ENCODE measurements around the gene PLK3. TPM values are rescaled to one million over a fixed set of nuclear protein-coding genes. Genes with fewer than 3 reads are reported as not detected.
A peak's percentile ranks its signal among the peaks of the same experiment; 100 is the strongest.

PLK3 gene
- total and polyA plus RNA-seq, 2 donors (not counting 3 experiments of a cell fraction or from before 2014, with no cell fraction given): 55.0 to 66.7 TPM

DNA sequence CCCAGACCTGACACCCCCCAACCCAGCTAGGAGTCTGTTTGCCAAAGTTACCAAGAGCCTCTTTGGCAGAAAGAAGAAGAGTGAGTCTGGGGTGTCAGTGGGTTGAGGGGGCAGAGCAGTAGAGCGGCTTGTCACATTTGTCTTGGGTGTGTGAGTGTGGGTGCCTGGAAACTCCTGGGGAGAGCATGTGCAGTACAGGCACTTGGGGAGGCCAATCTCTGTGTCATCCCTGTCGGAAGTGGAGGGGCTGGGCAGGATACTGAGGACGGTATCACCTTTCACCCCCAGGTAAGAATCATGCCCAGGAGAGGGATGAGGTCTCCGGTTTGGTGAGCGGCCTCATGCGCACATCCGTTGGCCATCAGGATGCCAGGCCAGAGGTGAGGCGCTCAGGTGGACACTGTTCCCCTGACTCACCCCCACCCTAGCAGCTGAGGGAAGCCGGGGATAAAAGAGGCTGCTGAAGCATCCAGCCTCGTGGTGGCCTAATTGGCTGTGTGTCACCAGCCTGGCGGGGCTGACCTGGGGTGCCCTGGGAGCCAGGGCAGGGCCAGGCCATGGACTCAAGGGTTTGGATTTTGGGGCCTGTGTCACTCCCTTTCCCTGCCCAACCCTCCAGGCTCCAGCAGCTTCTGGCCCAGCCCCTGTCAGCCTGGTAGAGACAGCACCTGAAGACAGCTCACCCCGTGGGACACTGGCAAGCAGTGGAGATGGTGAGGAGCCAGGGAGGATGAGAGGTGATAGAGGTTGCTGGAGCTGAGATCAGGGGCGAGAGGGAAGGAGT is 3.3 kb downstream of the PLK3 start:
- peaks cover 47% of the 10 kb centered on the region for H3K79me2 ChIP-seq (ENCODE audit: control insufficient read depth, insufficient read depth, low read length)
- H3K9me3 ChIP-seq (replicated peaks; ENCODE audit: control insufficient read depth, insufficient read depth, low read length): no peaks in the 10 kb centered on the region
- H3K36me3 ChIP-seq (ENCODE audit: control insufficient read depth in 2 of 2, extremely low read depth in 1 of 2, insufficient read depth in 2 of 2, low read length in 2 of 2): peaks cover 4 to 32% of the 10 kb centered on the region in 2 experiments
- FAIRE-seq: no peak
- peaks cover 44% of the 10 kb centered on the region for H3K4me1 ChIP-seq (ENCODE audit: control insufficient read depth, extremely low read depth, insufficient read depth, low read length)
- dilution Hi-C loops (cut with MboI; ENCODE audit: extremely low pct_ligation_motif_present, low sequenced_read_pairs) (no loop called here), intact Hi-C loops (cut with micrococcal nuclease) (loop anchor here (10.0 kb wide), 1 partner anchor 881 kb away; the partner anchor contains the start of genes GPBP1L1 and TMEM69)
- no peaks in the 10 kb centered on the region for H4K20me1 ChIP-seq (replicated peaks; ENCODE audit: control insufficient read depth, extremely low read depth, insufficient read depth, low read length)
- ChIA-PET POLR2A (interaction anchor here (0.5 to 1.0 kb wide), 3 partner anchors 16 to 22 kb away, joined by 3 read pairs; no protein-coding TSS in a partner anchor), CTCF (interaction anchor here (1.2 kb wide), 1 partner anchor 14 kb away, joined by 3 read pairs; no protein-coding TSS in a partner anchor)
- H3K9ac ChIP-seq (replicated peaks; ENCODE audit: extremely low read depth, insufficient read depth, low read length): no peak overlapping the region
- H3K4me2 ChIP-seq (ENCODE audit: insufficient read depth, low read length): no peak overlapping the region
- H3K4me3 ChIP-seq (replicated peaks in 1 of 3; ENCODE audit: insufficient read depth in 1 of 3, low read depth in 1 of 3, low read length in 3 of 3): no peak overlapping the region
- TF ChIP-seq POLR2AphosphoS5 (IDR thresholded peaks at IDR 0.05; ENCODE audit: insufficient read depth, low read depth, low read length): peak; percentile 16
- TF ChIP-seq, protein P1, sequence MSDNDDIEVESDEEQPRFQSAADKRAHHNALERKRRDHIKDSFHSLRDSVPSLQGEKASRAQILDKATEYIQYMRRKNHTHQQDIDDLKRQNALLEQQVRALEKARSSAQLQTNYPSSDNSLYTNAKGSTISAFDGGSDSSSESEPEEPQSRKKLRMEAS (IDR thresholded peaks at IDR 0.05; ENCODE audit: insufficient read depth, insufficient read length): no peak
- no peak overlapping the region for H2AFZ ChIP-seq (ENCODE audit: low read depth, low read length)
- H3K27me3 ChIP-seq (ENCODE audit: control insufficient read depth in 2 of 2, insufficient read depth in 2 of 2, low read length in 2 of 2): no peaks in the 10 kb centered on the region
- no peaks in the 10 kb centered on the region for H3K9me1 ChIP-seq (replicated peaks; ENCODE audit: control insufficient read depth, extremely low read depth, insufficient read depth, low read length)
- peak overlapping the region; percentile 2 for H3K27ac ChIP-seq (ENCODE audit: insufficient read depth, low read depth, low read length)
- no TSS peak for BruUV-seq (replicated peaks)
- DNase-seq (ENCODE audit: low read depth, low spot score): no peak

DNA sequence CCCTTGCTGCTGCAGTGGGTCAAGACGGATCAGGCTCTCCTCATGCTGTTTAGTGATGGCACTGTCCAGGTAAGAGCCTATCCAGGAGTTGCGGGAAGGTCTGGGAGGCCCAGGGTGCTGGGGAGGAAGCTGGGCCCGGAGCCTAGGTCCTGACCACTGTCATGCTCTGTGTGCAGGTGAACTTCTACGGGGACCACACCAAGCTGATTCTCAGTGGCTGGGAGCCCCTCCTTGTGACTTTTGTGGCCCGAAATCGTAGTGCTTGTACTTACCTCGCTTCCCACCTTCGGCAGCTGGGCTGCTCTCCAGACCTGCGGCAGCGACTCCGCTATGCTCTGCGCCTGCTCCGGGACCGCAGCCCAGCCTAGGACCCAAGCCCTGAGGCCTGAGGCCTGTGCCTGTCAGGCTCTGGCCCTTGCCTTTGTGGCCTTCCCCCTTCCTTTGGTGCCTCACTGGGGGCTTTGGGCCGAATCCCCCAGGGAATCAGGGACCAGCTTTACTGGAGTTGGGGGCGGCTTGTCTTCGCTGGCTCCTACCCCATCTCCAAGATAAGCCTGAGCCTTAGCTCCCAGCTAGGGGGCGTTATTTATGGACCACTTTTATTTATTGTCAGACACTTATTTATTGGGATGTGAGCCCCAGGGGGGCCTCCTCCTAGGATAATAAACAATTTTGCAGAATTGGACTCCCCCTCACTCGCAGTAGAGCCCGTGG is 5.3 kb downstream of the PLK3 start:
- H3K4me1 ChIP-seq (ENCODE audit: control insufficient read depth, extremely low read depth, insufficient read depth, low read length): peaks cover 60% of the 10 kb centered on the region
- H3K27me3 ChIP-seq (ENCODE audit: control insufficient read depth in 2 of 2, insufficient read depth in 2 of 2, low read length in 2 of 2): no peaks in the 10 kb centered on the region
- H3K27ac ChIP-seq (ENCODE audit: insufficient read depth, low read depth, low read length): peak overlapping the region; percentile 18
- H3K4me3 ChIP-seq (replicated peaks in 1 of 3; ENCODE audit: insufficient read depth in 1 of 3, low read depth in 1 of 3, low read length in 3 of 3): no peak overlapping the region
- dilution Hi-C loops (cut with MboI; ENCODE audit: extremely low pct_ligation_motif_present, low sequenced_read_pairs): no loop called here
- no TSS peak for BruUV-seq (replicated peaks)
- H2AFZ ChIP-seq (ENCODE audit: low read depth, low read length): no peak overlapping the region
- POLR2A ChIA-PET: interaction anchor here (0.9 kb wide), 1 partner anchor 12 kb away, joined by 3 read pairs; no protein-coding TSS in a partner anchor
- H3K79me2 ChIP-seq (ENCODE audit: control insufficient read depth, insufficient read depth, low read length): peaks cover 64% of the 10 kb centered on the region
- DNase-seq (ENCODE audit: low read depth, low spot score): no peak
- no peaks in the 10 kb centered on the region for H3K9me3 ChIP-seq (replicated peaks; ENCODE audit: control insufficient read depth, insufficient read depth, low read length)
- H3K9me1 ChIP-seq (replicated peaks; ENCODE audit: control insufficient read depth, extremely low read depth, insufficient read depth, low read length): no peaks in the 10 kb centered on the region
- H4K20me1 ChIP-seq (replicated peaks; ENCODE audit: control insufficient read depth, extremely low read depth, insufficient read depth, low read length): no peaks in the 10 kb centered on the region
- FAIRE-seq: no peak
- no peak overlapping the region for H3K4me2 ChIP-seq (ENCODE audit: insufficient read depth, low read length)
- H3K9ac ChIP-seq (replicated peaks; ENCODE audit: extremely low read depth, insufficient read depth, low read length): no peak overlapping the region
- intact Hi-C loops (cut with micrococcal nuclease): loop anchor here (2.0 to 10.0 kb wide), 2 partner anchors 75 to 879 kb away; partner anchors contain the start of genes GPBP1L1, RNU5D-1 and TMEM69
- peaks cover 4 to 32% of the 10 kb centered on the region in 2 experiments for H3K36me3 ChIP-seq (ENCODE audit: control insufficient read depth in 2 of 2, extremely low read depth in 1 of 2, insufficient read depth in 2 of 2, low read length in 2 of 2)
- TF ChIP-seq FOS (IDR thresholded peaks at IDR 0.05; ENCODE audit: borderline replicate concordance, insufficient read depth, low read length): no peak
- no peak for TF ChIP-seq EZH2 (IDR thresholded peaks at IDR 0.05; ENCODE audit: borderline replicate concordance, low read depth, low read length, severe bottlenecking)
- no peak for TF ChIP-seq POLR2A (IDR thresholded peaks at IDR 0.05; ENCODE audit: low read depth, low read length)
- no peak for TF ChIP-seq POLR2AphosphoS5 (IDR thresholded peaks at IDR 0.05; ENCODE audit: insufficient read depth, low read depth, low read length)
- TF ChIP-seq GATA2 (IDR thresholded peaks at IDR 0.05; ENCODE audit: insufficient read depth, insufficient read length, low read depth, low read length): no peak
- TF ChIP-seq, protein P2, sequence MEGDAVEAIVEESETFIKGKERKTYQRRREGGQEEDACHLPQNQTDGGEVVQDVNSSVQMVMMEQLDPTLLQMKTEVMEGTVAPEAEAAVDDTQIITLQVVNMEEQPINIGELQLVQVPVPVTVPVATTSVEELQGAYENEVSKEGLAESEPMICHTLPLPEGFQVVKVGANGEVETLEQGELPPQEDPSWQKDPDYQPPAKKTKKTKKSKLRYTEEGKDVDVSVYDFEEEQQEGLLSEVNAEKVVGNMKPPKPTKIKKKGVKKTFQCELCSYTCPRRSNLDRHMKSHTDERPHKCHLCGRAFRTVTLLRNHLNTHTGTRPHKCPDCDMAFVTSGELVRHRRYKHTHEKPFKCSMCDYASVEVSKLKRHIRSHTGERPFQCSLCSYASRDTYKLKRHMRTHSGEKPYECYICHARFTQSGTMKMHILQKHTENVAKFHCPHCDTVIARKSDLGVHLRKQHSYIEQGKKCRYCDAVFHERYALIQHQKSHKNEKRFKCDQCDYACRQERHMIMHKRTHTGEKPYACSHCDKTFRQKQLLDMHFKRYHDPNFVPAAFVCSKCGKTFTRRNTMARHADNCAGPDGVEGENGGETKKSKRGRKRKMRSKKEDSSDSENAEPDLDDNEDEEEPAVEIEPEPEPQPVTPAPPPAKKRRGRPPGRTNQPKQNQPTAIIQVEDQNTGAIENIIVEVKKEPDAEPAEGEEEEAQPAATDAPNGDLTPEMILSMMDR (IDR thresholded peaks at IDR 0.05; ENCODE audit: extremely low read depth in 1 of 2, insufficient read depth in 1 of 2, low read depth in 1 of 2, low read length in 2 of 2): peak in 1 of 2 donors; percentile 2
- CTCF ChIA-PET: interaction anchor here (1.0 to 1.2 kb wide), 2 partner anchors 13 to 34 kb away, joined by 3 to 4 read pairs; no protein-coding TSS in a partner anchor
